Sigmoid colon (tissue), 4 donors: ENCODE measurements around the gene MYL7.

Experiments used
- CTCF ChIP-seq, 4 experiments: fragments of 450-650 bp in 3 of 4; fragments of 200-600 bp in 1 of 4; IDR thresholded peaks; one replicate each; pipeline ENCODE4 v1.5.1; 2016 to 2019; ENCODE audit warnings: antibody characterized with exemption in 4 of 4, mild to moderate bottlenecking in 3 of 4, moderate library complexity in 2 of 4
- EP300 ChIP-seq, 4 donors: sonication (generic); formaldehyde crosslinking; IDR thresholded peaks; one replicate each; pipeline ENCODE4 v1.6.1; 2017; ENCODE audit warnings: antibody characterized with exemption in 4 of 4
- POLR2A ChIP-seq, 2 donors: fragments of 450-650 bp; IDR thresholded peaks; one replicate each; pipeline ENCODE4 v1.6.1; 2016; ENCODE audit warnings: antibody characterized with exemption in 2 of 2, mild to moderate bottlenecking in 2 of 2, moderate library complexity in 2 of 2

- TF ChIP-seq CTCF (IDR thresholded peaks at IDR 0.05) (no peak), EP300 (IDR thresholded peaks at IDR 0.05) (no peak), POLR2A (IDR thresholded peaks at IDR 0.05) (no peak)
Observed at GRCh38 chr7:44111761-44112160, 29.4 kb downstream of the MYL7 start.
